HL-60/S4 treated with phorbol 12-myristate 13-acetate at 8.2 ng/mL for 4 days and 3 days (cell line): ENCODE measurements around the gene ZNF860.

ENCODE experiments used
- in situ Hi-C: fragments of 300-500 bp; cut with MboI; formaldehyde crosslinking; loops from 2 replicates; pipeline ENCODE4 v1.15.0; 2022; ENCODE audit warnings: low sequenced_read_pairs

The ZNF860 gene

DNA sequence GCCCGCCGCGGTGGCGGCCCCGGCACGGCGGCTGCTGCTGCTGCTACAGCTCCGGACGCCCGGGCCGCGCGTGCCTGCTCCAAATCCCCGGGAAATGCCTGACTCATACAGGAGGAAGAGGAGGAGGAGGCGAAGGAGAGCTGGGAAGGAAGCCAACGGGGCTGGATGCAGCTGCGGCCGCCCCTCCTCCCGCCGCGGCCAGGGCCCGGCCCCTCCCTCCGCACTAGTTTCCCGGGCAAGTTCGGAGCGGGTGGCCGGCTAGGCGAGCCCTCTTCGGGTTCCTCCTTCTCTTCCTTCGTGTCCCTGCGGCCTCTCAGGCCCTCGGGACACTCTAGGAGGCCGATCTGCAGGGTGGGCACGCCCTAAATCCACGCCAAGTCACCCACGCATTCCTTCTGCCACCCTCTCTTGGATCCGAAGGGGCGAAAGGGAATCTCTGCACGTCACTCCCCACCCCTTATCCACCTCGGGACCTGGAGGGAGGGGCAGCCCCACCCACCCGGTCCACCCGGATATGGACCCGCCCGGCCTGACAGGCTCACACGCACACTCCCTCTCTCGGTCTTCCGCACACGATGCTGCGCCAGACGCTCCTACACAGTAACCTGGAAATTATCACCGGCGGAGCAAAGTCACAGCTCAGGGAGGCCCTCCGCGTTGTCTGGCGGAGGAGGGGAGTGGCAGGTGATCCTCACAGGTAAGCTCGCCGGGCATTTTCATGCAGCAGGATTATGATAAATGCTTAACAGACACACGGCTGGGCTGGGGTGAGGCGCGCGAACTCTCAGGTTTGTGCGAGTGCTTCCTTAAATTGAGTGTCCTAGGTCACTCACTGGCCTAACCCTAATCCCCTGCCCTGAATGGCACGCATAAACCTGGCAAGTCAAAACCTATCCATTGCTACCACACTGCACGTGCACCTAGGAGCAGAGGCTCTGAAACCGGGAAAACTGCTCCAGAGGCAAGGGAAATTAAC, at the start of gene ZNF860, which contains the start of gene OSBPL10:
Gene ZNF860, plus strand, starts transcription at position 545 of the 976 bp plus-strand sequence. CDS start 7,330 bp downstream, outside the sequence.
Gene OSBPL10, minus strand, starts transcription at position 57 of the 976 bp plus-strand sequence. CDS start 83 bp downstream, outside the sequence.
- in situ Hi-C loops, result no loop called here

DNA sequence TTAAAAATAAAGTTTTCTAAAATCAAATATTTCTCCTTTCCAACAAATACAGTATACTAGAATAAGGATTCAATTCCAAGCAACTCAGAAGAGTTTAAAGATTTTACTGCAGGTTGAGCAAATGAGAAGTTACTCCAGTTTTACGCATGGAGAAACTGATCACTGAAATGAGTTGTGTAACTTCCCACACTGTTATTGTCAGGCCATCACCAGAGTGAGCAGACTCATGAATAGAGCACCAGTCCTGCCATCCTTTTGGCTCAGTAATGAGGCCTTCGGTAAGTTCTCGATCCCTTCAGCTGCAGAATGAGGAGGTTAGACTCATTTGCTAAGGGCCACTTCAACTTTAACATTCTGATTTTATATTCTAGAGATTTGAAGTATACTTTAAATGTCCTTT, 48.6 kb upstream of the ZNF860 start:
- in situ Hi-C loops, result no loop called here

DNA sequence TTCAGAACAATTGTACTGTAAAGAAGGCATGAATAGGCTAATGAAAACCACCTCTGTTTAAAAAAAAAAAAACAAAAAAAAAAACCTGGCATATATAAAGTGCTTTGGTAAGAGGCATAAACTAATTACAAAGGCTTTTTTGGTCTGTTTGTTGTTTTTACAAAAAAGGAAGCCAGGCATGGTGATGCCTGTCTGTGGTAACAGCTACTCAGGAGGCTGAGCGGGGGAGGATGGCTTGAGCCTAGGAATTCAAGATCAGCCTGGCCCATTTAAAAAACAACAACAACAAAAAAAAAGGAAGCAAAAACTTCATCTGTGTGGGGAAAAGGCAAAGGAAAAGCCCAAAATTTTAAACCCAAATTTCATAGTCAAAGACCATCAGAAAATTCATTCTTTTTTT, 47.5 kb upstream of the ZNF860 start:
- in situ Hi-C loops, result no loop called here

DNA sequence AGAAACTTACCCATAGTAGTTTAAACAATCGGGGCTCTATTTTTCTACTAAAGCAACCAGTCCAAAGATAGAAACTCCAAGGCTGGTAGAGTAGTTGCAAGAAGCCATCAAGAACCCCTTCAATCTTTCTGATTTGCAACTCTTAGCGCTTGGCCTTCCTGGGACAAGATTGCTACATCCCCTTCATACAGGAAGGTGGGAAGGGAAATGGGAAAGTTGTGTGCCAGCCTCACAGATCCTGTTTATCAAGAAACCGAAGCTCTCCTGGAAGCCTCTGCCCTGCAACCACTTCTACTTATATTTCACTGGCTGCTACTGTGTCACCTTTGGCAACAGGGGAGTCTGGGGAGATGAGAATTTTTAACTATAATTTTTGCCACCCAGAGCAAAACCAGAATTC, 46.7 kb upstream of the ZNF860 start:
- in situ Hi-C loops, result no loop called here

DNA sequence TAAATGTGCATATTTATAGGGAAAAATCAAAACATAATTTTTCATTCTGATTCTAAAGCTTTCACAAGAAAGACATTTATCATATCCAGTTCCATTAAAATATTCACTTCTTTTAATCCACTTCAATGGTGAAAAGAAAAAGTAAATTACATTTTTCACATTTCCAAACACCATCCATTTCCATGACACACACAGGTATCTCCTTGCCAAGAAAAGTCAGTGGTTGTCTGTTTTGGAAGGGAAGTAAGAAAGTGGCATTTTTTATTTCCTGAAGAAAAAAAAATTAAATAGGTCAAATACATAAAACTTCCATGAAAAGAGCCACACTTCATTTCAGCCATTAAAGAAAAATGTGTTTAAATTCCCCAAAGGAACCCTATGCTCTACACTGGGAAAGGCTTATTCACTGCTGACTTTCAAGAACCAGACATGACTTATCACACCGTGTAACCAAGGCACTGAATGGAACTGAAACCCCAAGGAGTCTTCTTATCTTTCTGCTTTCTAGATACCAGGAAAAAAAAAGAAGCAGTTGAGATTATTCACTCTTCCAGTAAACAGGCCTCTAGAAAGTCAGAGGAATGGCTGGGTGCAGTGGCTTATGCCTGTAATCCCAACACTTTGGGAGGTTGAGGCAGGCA, 45.0 kb upstream of the ZNF860 start:
- in situ Hi-C loops, result no loop called here

DNA sequence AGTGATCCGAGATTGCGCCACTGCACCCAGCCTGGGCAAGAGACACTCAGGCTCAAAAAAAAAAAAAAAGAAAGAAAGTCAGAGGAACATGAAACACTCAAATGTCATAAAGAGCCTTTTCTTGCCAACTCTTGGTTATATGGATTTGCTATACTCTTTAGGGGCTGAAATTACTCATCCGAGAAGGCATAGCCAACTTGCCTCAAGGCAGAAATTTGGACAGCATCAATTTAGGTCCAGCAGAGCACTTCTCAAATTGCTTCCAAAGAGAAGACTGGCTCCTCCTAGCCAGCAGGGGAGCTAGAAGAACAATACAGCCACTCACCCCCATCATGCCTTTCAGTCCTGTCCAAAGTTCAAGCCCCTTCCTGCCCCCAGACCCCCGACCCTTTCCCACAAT, 44.3 kb upstream of the ZNF860 start:
- in situ Hi-C loops, result no loop called here

DNA sequence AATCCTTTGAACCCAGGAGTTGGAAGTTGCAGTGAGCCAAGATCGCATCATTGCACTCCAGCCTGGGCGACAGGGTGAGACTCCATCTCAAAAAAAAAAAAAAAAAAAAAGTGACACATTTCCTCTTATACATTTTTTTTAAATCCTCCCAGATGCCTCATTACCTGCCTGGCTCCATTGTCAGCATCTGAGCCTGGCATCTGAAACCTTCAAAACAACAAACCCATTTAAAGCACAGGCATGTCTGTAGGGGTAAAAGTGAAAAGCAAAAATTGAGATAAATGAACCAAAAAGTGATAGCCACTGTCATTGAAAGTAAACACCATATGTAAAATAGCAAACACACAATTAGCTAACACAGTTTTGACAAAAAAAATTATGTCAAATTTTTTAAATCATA, 39.1 kb upstream of the ZNF860 start:
- in situ Hi-C loops, result no loop called here

DNA sequence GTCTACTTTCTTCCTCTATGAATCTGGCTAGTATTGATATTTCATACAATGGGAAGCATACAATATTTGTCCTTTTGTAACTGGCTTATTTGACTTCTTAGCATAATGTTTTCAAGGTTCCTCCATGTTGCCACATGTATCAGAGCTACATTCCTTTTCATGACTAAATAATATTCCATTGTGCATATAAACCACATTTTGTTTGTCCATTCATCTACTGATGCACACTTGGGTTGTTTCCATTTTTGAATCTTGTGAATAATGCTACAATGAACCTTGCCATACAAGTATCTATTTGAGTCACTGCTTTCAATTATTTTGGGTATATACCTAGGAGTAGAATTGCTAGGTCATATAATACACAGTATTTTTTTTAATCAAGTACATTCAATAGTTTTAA, 38.5 kb upstream of the ZNF860 start:
- in situ Hi-C loops, result no loop called here

DNA sequence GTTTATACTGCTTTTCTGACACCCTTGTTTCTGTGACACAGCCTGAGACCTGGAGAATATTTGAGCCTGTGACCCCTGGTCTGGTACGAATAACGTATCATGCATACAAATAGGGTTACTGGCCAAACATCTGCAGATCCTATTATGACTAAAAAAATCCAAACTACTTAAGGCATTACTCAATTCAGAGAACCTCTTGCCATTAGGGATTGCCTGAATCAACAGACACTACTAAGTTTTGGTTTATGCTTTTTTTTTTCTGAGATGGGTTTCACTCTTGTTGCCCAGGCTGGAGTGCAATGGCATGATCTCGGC, 35.9 kb upstream of the ZNF860 start:
- in situ Hi-C loops, result no loop called here

DNA sequence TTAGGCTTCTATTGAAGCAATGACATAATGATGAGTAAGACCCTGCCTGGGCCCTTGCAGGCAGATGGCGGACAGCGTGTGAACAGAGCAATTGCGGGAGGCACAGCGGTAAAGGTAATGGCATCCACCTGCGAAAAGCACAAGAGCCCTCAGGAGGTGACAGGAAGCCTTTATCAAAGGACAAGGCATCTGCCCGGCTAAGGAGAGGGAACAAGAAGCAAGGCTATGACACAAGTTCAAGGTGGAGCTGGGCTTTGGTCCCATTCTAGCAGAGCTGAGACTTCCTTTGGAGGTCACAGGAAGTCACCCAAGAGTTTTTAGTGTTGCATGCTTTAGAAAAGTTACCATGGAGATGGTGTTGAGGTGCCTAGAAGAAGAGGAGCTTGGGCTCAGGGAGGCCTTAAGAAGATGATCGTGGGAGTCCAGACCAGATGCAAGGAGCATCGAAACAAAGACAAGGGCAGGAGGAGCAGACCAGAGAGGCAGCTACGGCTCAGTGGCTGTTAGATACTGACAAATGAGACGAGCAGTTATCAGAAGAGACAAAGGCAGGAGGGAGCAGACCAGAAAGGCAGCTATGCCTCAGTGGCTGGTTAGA, 35.0 kb upstream of the ZNF860 start:
- in situ Hi-C loops, result no loop called here

DNA sequence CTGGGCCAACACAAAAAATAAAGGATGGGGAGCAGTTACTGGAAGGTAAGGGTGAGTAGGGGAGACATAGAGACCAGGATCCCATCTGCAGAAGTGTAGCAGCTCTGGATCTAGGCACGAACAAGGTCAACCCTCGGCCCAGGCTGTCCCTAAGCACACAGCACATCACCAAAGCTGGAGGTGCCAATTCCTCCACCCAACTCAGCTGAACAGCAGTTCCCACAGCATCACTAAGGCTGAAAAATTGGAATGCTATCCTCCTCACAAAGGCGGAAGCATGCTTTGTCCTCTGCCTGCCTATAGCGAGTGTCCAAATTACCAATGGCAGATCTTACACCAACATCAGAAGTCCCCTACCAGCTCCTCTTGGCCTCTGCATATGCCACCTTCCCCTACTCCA, 34.4 kb upstream of the ZNF860 start:
- in situ Hi-C loops, result no loop called here

DNA sequence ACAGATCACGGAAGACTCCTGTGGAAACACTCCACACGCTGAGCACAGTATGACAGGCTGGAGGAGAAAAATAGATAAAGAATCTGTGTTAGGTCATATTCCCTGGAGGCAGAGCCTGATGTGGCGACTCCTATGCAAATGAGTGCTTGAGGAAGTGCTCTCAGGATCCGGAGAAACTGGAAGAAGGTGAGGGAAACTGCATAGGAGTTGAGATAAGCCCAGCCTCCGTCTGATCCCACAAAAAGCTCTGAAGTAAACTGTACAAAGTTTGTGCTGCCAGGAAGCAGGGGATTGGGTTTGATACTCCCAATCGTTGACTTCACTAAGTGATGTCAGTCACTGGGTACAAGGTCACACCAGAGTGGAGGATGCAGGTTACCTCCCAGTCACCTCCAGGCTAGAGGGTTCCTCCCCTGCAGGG, 33.9 kb upstream of the ZNF860 start:
- in situ Hi-C loops, result no loop called here

DNA sequence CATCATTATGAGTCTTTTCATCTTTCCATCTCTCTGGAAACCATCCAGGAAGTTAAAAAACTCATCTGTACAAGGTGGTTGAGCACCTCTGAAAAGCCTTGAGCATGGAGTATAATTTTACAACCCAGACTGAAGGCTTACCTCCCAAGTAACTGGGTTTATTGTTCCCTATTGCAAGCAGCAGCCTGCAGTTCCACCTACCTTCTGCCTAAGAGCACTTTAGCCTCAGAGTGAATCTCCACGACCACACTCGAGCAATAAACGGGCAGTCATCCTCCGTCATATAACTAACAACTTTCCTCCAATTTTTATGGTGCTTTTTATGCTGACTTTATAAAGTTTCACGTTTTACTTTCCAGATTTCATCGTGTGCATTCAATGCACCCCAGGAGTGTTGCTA, 33.3 kb upstream of the ZNF860 start:
- in situ Hi-C loops, result no loop called here

DNA sequence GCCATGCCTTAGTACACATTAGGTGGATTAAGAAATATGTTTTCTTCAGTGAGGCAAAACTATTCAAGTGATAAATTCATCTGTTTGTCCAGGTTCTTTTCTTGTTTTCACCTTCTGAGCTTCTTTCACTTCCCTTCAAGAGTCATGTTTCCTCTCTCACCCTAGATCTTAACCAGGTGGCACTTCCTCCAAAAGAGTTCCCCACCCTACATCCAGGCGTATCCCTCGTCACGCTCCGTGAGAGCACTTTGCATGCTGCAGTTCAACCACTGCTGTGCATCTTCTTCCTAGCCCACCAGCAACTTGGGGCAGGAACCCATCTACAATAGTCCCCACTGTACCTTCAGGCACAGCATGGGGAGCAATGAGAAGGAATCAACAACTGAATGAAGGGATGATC, 29.3 kb upstream of the ZNF860 start:
- in situ Hi-C loops, result no loop called here

DNA sequence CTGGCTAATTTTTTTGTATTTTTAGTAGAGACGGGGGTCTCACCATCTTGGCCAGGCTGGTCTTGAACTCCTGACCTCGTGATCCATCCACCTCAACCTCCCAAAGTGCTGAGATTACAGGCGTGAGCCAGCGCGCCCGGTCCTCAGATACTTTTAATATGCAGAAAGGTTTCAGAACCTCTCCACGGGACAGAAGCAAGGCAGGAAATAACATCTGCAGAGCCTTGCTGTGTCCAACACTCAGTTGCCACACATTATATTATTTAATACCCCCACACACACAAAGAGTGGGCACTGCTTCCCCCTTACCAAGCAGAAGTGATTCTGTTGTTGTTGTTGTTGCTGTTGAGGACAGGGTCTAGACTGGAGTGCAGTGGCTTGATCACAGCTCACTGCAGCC, 28.5 kb upstream of the ZNF860 start:
- in situ Hi-C loops, result no loop called here

DNA sequence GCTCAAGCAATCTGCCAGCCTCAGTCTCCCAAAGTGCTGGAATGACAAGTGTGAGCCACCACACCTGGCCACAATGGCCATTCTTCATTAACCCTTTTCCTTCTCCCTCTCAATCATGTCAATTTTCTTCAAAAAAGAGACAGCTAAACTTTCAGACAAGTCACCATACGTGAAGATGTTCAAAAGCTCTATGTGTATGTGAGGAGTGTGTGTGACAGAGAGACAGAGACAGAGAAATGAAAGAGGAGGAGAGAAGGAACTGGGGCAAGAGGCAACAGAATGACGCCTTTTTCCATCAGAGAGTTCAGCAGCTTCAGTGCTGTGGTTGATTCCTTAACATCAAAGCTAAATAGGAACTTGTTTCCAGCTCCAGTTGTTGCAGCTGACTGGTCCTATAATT, 27.9 kb upstream of the ZNF860 start:
- in situ Hi-C loops, result no loop called here

DNA sequence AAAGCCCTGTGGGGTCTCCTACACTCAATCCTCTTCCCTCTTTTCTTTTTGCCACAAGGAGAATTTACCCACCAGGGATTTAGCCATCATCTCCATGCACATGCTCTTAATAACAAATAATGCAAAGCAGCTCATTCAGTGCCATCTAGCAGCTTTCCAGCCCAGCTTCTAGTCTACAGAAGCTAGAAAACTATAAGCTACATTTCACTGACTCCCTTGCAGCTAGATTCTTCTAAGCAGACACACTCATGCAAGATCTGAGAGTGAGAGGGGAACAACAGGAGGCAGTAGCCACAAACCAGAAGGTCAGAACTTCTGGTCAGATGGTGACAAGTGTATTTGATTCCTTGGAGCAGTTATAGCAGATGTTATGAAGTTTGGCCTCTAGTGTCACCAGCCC, 26.0 kb upstream of the ZNF860 start:
- in situ Hi-C loops, result no loop called here

DNA sequence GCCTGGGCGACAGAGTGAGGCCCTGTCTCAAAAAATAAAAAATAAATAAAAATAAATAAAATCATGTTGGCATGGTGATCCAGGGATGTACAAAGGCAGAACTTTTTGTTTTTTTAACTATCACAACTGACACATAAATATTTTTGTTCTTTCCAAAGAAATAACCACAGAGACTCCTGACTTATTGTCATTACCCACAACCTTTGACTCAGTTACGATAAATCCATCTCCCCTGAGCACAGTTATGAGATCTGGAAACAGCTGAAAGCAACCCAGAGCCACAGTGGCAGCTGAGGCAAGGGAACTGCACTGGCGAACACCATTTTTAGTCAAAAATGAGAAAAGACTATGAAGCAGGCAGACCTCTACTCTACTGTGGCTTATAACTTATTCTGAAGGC, 24.4 kb upstream of the ZNF860 start:
- in situ Hi-C loops, result no loop called here

DNA sequence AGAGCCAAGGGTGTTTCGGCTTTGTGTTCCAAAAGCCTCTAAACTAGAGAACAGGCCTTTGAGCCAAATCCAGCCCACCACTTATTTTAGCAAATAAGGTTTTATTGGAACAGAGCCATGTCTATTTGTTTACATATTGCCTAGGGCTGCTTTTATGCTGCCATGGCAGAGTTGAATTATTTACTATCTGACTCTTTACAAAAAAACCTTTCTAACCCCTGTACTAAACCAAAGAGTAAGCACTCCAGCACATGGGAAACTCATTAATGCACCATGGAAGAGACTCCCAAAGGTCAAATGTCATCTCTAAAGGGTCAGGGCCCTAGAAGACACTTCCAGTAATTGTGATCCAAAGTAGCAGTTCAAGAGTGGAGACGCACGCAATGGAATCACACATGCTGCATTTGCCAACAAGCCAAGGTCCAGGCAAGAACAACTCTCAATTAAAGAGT, 22.8 kb upstream of the ZNF860 start:
- in situ Hi-C loops, result no loop called here

DNA sequence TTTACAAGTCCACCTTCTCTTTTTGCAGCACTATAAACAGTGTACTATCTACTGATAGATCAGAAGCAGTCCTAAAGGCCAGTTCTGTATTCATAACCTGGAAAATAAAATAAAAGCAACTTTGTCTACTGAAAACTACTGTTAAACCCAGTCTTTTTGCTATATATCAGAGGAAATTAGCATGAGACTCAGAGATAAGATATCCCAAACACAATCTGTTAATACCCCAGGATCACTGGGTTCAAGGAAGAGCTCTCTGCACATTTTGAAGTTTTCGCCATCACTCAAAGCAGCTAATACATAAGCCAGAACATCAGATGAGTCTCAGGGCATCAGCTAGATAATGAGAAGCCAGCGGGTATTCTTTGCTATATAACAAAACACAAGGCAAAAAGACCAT, 22.3 kb upstream of the ZNF860 start:
- in situ Hi-C loops, result no loop called here

DNA sequence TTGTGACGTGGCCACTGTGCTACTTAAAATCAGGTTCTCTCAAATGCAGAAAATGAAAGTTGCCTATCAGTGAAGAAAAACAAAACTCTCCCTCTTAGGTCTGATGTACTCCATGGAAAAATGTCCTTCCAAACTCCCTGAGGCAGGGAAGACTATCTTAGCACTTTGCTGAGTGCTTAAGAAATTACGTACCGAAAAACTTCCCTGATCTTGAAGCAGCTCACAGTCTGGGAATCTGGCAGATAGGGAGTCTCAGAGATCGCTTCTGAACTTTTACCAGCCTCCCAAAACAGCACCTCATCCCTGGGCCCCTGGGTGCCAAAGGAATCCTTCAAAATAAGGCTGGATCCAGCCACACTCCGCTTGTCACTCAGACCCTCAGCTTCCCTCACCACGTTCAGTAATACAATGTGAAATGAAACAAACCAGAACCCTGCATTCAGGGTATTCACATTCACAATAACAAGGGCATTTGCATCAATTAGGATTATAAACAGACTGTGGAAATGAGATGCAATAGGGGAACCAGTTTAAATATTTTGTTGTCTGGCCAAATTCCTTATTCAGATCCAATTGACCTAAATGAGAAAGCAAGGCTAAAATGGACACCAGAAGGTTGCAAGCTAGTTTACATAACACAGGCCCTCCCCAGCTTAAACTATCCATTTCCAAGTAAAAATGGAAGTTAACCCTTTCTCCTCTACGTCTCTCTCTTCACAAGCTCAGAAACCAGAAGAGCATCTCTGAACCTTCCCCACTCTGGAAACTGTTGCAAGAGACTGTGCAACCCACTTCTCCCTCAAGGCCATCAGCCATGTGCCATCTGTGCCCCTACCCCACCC, 21.4 kb upstream of the ZNF860 start:
- in situ Hi-C loops, result no loop called here
